ENCODE measurements around the gene SYCE3.

DNA sequence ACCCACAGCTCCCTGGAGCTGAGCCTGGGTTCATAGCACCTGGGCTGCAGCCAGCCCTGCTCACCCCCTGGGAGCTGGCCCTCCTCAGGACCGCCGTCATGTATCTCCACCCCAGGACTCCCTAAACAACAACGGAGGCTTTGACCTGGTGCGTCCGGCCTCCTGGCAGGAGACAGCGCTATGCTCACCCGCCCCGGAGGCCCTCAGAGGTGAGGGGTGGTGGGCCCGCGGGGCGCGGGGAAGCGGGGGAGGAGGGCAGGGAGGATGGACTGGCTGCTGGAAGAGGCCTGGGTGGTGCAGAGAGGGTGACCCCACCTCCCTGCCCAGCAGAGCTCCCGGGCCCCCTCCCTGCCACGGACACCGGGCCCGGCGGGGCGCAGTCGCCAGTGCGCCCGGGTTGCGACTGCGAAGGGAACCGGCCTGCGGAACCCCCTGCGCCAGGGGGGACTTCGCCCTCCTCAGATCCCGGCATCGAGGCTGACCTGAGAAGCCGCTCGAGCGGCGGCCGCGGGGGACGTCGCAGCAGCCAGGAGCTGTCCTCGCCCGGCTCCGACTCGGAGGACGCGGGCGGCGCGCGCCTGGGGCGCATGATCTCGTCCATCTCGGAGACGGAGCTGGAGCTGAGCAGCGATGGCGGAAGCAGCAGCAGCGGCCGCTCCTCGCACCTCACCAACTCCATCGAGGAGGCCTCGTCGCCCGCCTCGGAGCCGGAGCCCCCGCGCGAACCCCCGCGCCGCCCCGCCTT lies 41.0 kb upstream of the SYCE3 start:
- TF ChIP-seq MYC (IDR thresholded peaks at IDR 0.05; ENCODE audit: low read depth, low read length) (no peak), POLR2A (IDR thresholded peaks at IDR 0.05; ENCODE audit: low read depth, low read length) (no peak), POLR2AphosphoS5 (IDR thresholded peaks at IDR 0.05; ENCODE audit: insufficient read depth, low read depth, low read length) (no peak), JUN (IDR thresholded peaks at IDR 0.05; ENCODE audit: borderline replicate concordance, insufficient read depth, insufficient read length, low read depth) (no peak), GATA2 (IDR thresholded peaks at IDR 0.05; ENCODE audit: insufficient read depth, insufficient read length, low read depth, low read length) (no peak), EZH2 (IDR thresholded peaks at IDR 0.05; ENCODE audit: borderline replicate concordance, low read depth, low read length, severe bottlenecking) (peak; percentile 92), FOS (IDR thresholded peaks at IDR 0.05; ENCODE audit: borderline replicate concordance, insufficient read depth, low read length) (no peak)
- TF ChIP-seq, protein P1, sequence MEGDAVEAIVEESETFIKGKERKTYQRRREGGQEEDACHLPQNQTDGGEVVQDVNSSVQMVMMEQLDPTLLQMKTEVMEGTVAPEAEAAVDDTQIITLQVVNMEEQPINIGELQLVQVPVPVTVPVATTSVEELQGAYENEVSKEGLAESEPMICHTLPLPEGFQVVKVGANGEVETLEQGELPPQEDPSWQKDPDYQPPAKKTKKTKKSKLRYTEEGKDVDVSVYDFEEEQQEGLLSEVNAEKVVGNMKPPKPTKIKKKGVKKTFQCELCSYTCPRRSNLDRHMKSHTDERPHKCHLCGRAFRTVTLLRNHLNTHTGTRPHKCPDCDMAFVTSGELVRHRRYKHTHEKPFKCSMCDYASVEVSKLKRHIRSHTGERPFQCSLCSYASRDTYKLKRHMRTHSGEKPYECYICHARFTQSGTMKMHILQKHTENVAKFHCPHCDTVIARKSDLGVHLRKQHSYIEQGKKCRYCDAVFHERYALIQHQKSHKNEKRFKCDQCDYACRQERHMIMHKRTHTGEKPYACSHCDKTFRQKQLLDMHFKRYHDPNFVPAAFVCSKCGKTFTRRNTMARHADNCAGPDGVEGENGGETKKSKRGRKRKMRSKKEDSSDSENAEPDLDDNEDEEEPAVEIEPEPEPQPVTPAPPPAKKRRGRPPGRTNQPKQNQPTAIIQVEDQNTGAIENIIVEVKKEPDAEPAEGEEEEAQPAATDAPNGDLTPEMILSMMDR (IDR thresholded peaks at IDR 0.05; ENCODE audit: extremely low read depth in 1 of 2, insufficient read depth in 1 of 2, low read depth in 1 of 2, low read length in 2 of 2) = no peak
- TF ChIP-seq, protein P2, sequence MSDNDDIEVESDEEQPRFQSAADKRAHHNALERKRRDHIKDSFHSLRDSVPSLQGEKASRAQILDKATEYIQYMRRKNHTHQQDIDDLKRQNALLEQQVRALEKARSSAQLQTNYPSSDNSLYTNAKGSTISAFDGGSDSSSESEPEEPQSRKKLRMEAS (IDR thresholded peaks at IDR 0.05; ENCODE audit: insufficient read depth, insufficient read length) = no peak
